HCT116 (cell line): ENCODE data around the gene KRTAP6-3. TPM values are rescaled to one million over a fixed set of nuclear protein-coding genes. Genes with fewer than 3 reads are reported as not detected.

ENCODE experiments used
- ATAC-seq: fragments of 200-7000 bp; cut with Tn5 transposase; 2 replicates; pipeline ENCODE4 v1.9.1; 2020; ENCODE audit warnings: mild to moderate bottlenecking, moderate library complexity
- BruUV-seq: library from RNA; stranded (reverse); fragments of 400-500 nt; replicated peaks from 2 replicates; lab custom pipeline; 2021; lab: Mats Ljungman, UMichigan
- CTCF ChIA-PET: fragments of 300-600 bp; sonication (Branson Sonifier 250); formaldehyde crosslinking; loops from one replicate; lab custom pipeline; 2021; ENCODE audit warnings: antibody characterized with exemption; lab: Charles Lee
- POLR2A ChIA-PET: fragments of 300-600, 350-600 bp; sonication (Branson Sonifier 250); formaldehyde crosslinking; loops from one replicate; lab custom pipeline; 2021; ENCODE audit warnings: antibody characterized with exemption; lab: Charles Lee
- RAD21 ChIA-PET, 2 experiments: fragments of 300-600 bp; sonication (Branson Sonifier 250); formaldehyde crosslinking; loops; one replicate each; lab custom pipeline; 2023; ENCODE audit warnings: low total read pairs in 2 of 2; ENCODE audit not compliant: uncharacterized antibody in 2 of 2, unreplicated experiment in 2 of 2, low non-redundant PET in 1 of 2; lab: Charles Lee
- DNase-seq: peaks from one replicate; pipeline ENCODE4 v3.0.0-alpha.2; 2010; ENCODE audit warnings: low read depth, low spot score
- H2AFZ ChIP-seq: fragments of 200-600 bp; shearing (Covaris generic), sonication (generic); 2 replicates; pipeline ENCODE4 v1.6.1; 2017; ENCODE audit warnings: low read depth, mixed run types, mixed read lengths, antibody characterized with exemption, low read length; ENCODE audit not compliant: poor library complexity, severe bottlenecking
- H3K27ac ChIP-seq: 2 replicates; pipeline ENCODE4 v1.5.1; 2012; ENCODE audit warnings: low read depth, low read length
- H3K27me3 ChIP-seq: fragments of 200-600 bp; sonication (generic); 2 replicates; pipeline ENCODE4 v1.6.1; 2016; ENCODE audit warnings: mixed run types, low read length, mixed read lengths; ENCODE audit not compliant: insufficient read depth
- H3K36me3 ChIP-seq, 2 experiments: fragments of 200-500 bp in 1 of 2; fragments of 200-600 bp in 1 of 2; sonication (Bioruptor generic) in 1 of 2; sonication (generic) in 1 of 2; 2 replicates each; pipeline versions ENCODE4 v1.5.1 to v1.6.1; 2014 to 2016; ENCODE audit warnings: low read length in 2 of 2, inconsistent platforms in 1 of 2, mixed read lengths in 1 of 2, mixed run types in 1 of 2; ENCODE audit not compliant: insufficient read depth in 2 of 2, control insufficient read depth in 1 of 2
- H3K4me1 ChIP-seq, 2 experiments: fragments of 200-600 bp in 1 of 2; sonication (generic) in 1 of 2; 2 replicates each; pipeline versions ENCODE4 v1.5.1 to v1.6.1; 2012 to 2017; ENCODE audit warnings: low read length in 2 of 2, inconsistent platforms in 1 of 2, mild to moderate bottlenecking in 1 of 2, mixed read lengths in 1 of 2, mixed run types in 1 of 2, moderate library complexity in 1 of 2; ENCODE audit not compliant: insufficient read depth in 2 of 2, control insufficient read depth in 1 of 2
- H3K4me2 ChIP-seq: fragments of 200-600 bp; sonication (generic); 2 replicates; pipeline ENCODE4 v1.6.1; 2017; ENCODE audit warnings: mixed run types, low read length, mixed read lengths
- H3K4me3 ChIP-seq, 2 experiments: fragments of 200-600 bp in 1 of 2; sonication (generic) in 1 of 2; replicated peaks in 1 of 2; 2 replicates each; pipeline ENCODE4 v1.5.1; 2011 to 2016; ENCODE audit warnings: low read length in 2 of 2, control low read depth in 1 of 2, low read depth in 1 of 2, mild to moderate bottlenecking in 1 of 2, mixed read lengths in 1 of 2, mixed run types in 1 of 2
- H3K79me2 ChIP-seq: fragments of 200-600 bp; sonication (generic); 2 replicates; pipeline ENCODE4 v1.6.1; 2017; ENCODE audit warnings: mild to moderate bottlenecking, mixed run types, low read length, moderate library complexity, mixed read lengths; ENCODE audit not compliant: insufficient read depth
- H3K9ac ChIP-seq: fragments of 200-600 bp; sonication (generic); 2 replicates; pipeline ENCODE4 v1.6.1; 2016; ENCODE audit warnings: low read length, mixed read lengths
- H3K9me2 ChIP-seq: fragments of 200-600 bp; sonication (generic), shearing (Covaris generic); 2 replicates; pipeline ENCODE4 v1.6.1; 2017; ENCODE audit warnings: mixed run types, mild to moderate bottlenecking, moderate library complexity; ENCODE audit not compliant: insufficient read depth
- H3K9me3 ChIP-seq, 2 experiments: fragments of 200-500 bp in 1 of 2; fragments of 200-600 bp in 1 of 2; sonication (Bioruptor generic) in 1 of 2; sonication (generic) in 1 of 2; 2 replicates each; pipeline ENCODE4 v1.6.1; 2014 to 2017; ENCODE audit warnings: low read length in 2 of 2, mixed read lengths in 2 of 2, inconsistent platforms in 1 of 2, low read depth in 1 of 2, mild to moderate bottlenecking in 1 of 2, mixed run types in 1 of 2, moderate library complexity in 1 of 2; ENCODE audit not compliant: control insufficient read depth in 1 of 2, insufficient read depth in 1 of 2
- H4K20me1 ChIP-seq: fragments of 200-600 bp; sonication (generic), shearing (Covaris generic); 2 replicates; pipeline ENCODE4 v1.6.1; 2017; ENCODE audit warnings: mixed run types, mild to moderate bottlenecking, moderate library complexity; ENCODE audit not compliant: insufficient read depth
- ATF3 ChIP-seq: IDR thresholded peaks from 2 replicates; pipeline ENCODE4 v1.6.1; 2012
- CBX3 ChIP-seq: IDR thresholded peaks from 2 replicates; pipeline ENCODE4 v1.6.1; 2012; ENCODE audit warnings: low read depth
- EGR1 ChIP-seq: IDR thresholded peaks from 2 replicates; pipeline ENCODE4 v1.6.1; 2012; ENCODE audit warnings: low read depth
- ELF1 ChIP-seq: IDR thresholded peaks from 2 replicates; pipeline ENCODE4 v1.6.1; 2012; ENCODE audit warnings: low read depth, borderline replicate concordance
- EZH2 ChIP-seq: fragments of 200-600 bp; sonication (generic); IDR thresholded peaks from 2 replicates; pipeline ENCODE4 v1.6.1; 2017; ENCODE audit warnings: antibody characterized with exemption, mixed run types
- EZH2phosphoT487 ChIP-seq: fragments of 200-600 bp; IDR thresholded peaks from 2 replicates; pipeline ENCODE4 v1.6.1; 2018; ENCODE audit warnings: antibody characterized with exemption, borderline replicate concordance
- JUND ChIP-seq: IDR thresholded peaks from 2 replicates; pipeline ENCODE4 v1.6.1; 2012
- MAX ChIP-seq: IDR thresholded peaks from 2 replicates; pipeline ENCODE4 v1.6.1; 2012
- POLR2A ChIP-seq: IDR thresholded peaks from 2 replicates; pipeline ENCODE4 v1.7.0; 2011; ENCODE audit warnings: borderline replicate concordance; ENCODE audit not compliant: insufficient read depth, insufficient read length; ENCODE audit errors: extremely low read depth
- POLR2AphosphoS5 ChIP-seq: IDR thresholded peaks from 2 replicates; pipeline ENCODE4 v1.6.1; 2011; ENCODE audit warnings: mild to moderate bottlenecking, low read depth, low read length, moderate library complexity
- RAD21 ChIP-seq: IDR thresholded peaks from 2 replicates; pipeline ENCODE4 v1.6.1; 2012; ENCODE audit warnings: low read depth, mild to moderate bottlenecking
- SIN3A ChIP-seq: IDR thresholded peaks from 2 replicates; pipeline ENCODE4 v1.6.1; 2012; ENCODE audit warnings: low read depth
- SP1 ChIP-seq: IDR thresholded peaks from 2 replicates; pipeline ENCODE4 v1.6.1; 2012; ENCODE audit warnings: low read depth
- SRF ChIP-seq: IDR thresholded peaks from 2 replicates; pipeline ENCODE4 v1.6.1; 2012; ENCODE audit warnings: low read depth
- TCF7L2 ChIP-seq: IDR thresholded peaks from 2 replicates; pipeline ENCODE4 v1.7.0; 2011; ENCODE audit warnings: borderline replicate concordance, inconsistent platforms; ENCODE audit not compliant: insufficient read depth, insufficient read length; ENCODE audit errors: extremely low read depth
- YY1 ChIP-seq: IDR thresholded peaks from 2 replicates; pipeline ENCODE4 v1.6.1; 2011; ENCODE audit warnings: low read length, low read depth, moderate library complexity, mild to moderate bottlenecking; ENCODE audit not compliant: insufficient replicate concordance; ENCODE audit errors: extremely low read depth
- ZBTB33 ChIP-seq: IDR thresholded peaks from 2 replicates; pipeline ENCODE4 v1.6.1; 2011; ENCODE audit warnings: mild to moderate bottlenecking, low read length, moderate library complexity; ENCODE audit not compliant: insufficient replicate concordance; ENCODE audit errors: extremely low read depth
- ZFX ChIP-seq: fragments of 450-650 bp; IDR thresholded peaks from 2 replicates; pipeline ENCODE4 v1.6.1; 2017
- ZNF274 ChIP-seq: fragments of 200-500 bp; sonication (Bioruptor generic); IDR thresholded peaks from 2 replicates; pipeline ENCODE4 v1.6.1; 2014; ENCODE audit warnings: mild to moderate bottlenecking, low read depth, low read length, inconsistent platforms
- intact Hi-C: fragments of 100-400 bp; cut with micrococcal nuclease; formaldehyde crosslinking; loops from 2 replicates; pipeline ENCODE4 v1.10.0; 2022
- total RNA-seq: library from RNA; stranded (reverse); gene quantifications from one replicate; pipeline ENCODE4 v1.2.1, GENCODE V29; 2021; ENCODE audit not compliant: unreplicated experiment

Gene KRTAP6-3
- total RNA-seq, 1 experiment from 2014 or later = not detected

- H3K27ac ChIP-seq = no peak overlapping the region
- no peaks in the 10 kb centered on the region for H3K4me1 ChIP-seq
- intact Hi-C loops = no loop called here
- ATAC-seq (no peak), DNase-seq (no peak)
- no peak overlapping the region for H3K4me3 ChIP-seq
- H3K9me2 ChIP-seq = no peaks in the 10 kb centered on the region
- H3K27me3 ChIP-seq = no peaks in the 10 kb centered on the region
- CTCF ChIA-PET = no interaction called here
- H3K36me3 ChIP-seq = no peaks in the 10 kb centered on the region
- H3K9ac ChIP-seq = no peak overlapping the region
- TF ChIP-seq JUND (no peak), YY1 (no peak), TCF7L2 (no peak), ZNF274 (no peak), ZFX (no peak), POLR2A (no peak), SIN3A (no peak), MAX (no peak), RAD21 (no peak), ATF3 (no peak), ZBTB33 (no peak), ELF1 (no peak), SRF (no peak), EGR1 (no peak), CBX3 (no peak), EZH2 (no peak), EZH2phosphoT487 (no peak), SP1 (no peak), POLR2AphosphoS5 (no peak)
- no TSS peak for BruUV-seq
- H3K4me2 ChIP-seq = no peak overlapping the region
- H3K79me2 ChIP-seq = no peaks in the 10 kb centered on the region
- POLR2A ChIA-PET = no interaction called here
- H4K20me1 ChIP-seq = no peaks in the 10 kb centered on the region
- H2AFZ ChIP-seq = no peak overlapping the region
- RAD21 ChIA-PET = no interaction called here
- H3K9me3 ChIP-seq = peaks cover 25% of the 10 kb centered on the region in 2 experiments; a peak in 3 of 4 replicates
Observed at GRCh38 chr21:30579346-30579745, 12.9 kb upstream of the KRTAP6-3 start.
